Activated naive CD4-positive, alpha-beta T cell treated with anti-CD3 and anti-CD28 coated beads, Interleukin-2, amount 50 U/mL, for 72 hours (primary cell): ENCODE data around the gene KLK11. TPM values are rescaled to one million over a fixed set of nuclear protein-coding genes. Genes with fewer than 3 reads are reported as not detected.

Experiments used
- ATAC-seq, 2 donors: fragments of 150-1000 bp; cut with Tn5 transposase; 2 replicates each; pipeline ENCODE4 v1.10.0; 2021; ENCODE audit warnings: mild to moderate bottlenecking in 2 of 2, moderate library complexity in 2 of 2
- DNase-seq, 2 donors: peaks; one replicate each; pipeline ENCODE4 v3.0.0; 2021 to 2022; ENCODE audit warnings: low spot score in 2 of 2
- H3K27ac Mint-ChIP-seq, 2 donors: one replicate each; pipeline ENCODE4 v1.8.0; 2022; ENCODE audit warnings: mild to moderate bottlenecking in 2 of 2, mixed read lengths in 2 of 2
- H3K36me3 Mint-ChIP-seq, 2 donors: one replicate each; pipeline ENCODE4 v1.8.0; 2022; ENCODE audit warnings: mixed read lengths in 2 of 2
- H3K9me3 Mint-ChIP-seq, 2 donors: one replicate each; pipeline ENCODE4 v1.8.0; 2022; ENCODE audit warnings: mixed read lengths in 2 of 2
- total RNA-seq, 2 donors: library from RNA; stranded (reverse); gene quantifications; one replicate each; pipeline ENCODE4 v1.2.3, GENCODE V29; 2022

Gene KLK11
- not detected for total RNA-seq

GRCh38 chr19:51026554-51026831 is at the start of gene KLK11:
Gene KLK11, minus strand, starts transcription at chr19:51026616. Its CDS starts 985 bp downstream, at chr19:51025631.
- no peaks in the 10 kb centered on the region for H3K9me3 Mint-ChIP-seq
- H3K36me3 Mint-ChIP-seq: no peaks in the 10 kb centered on the region
- no peak within 1 kb of the TSS for H3K27ac Mint-ChIP-seq
- ATAC-seq: peak in 1 of 2 donors; percentile 16
- no peak for DNase-seq

- DNase-seq: no peak
- no peak for ATAC-seq
- Mint-ChIP-seq H3K9me3 (peaks cover 0 to 6% of the 10 kb centered on the region in 2 donors), H3K27ac (peak overlapping the region in 1 of 2 donors; percentile 27), H3K36me3 (peaks cover 0 to 7% of the 10 kb centered on the region in 2 donors)
Observed at GRCh38 chr19:51075998-51076397, 49.6 kb upstream of the KLK11 start.

DNA sequence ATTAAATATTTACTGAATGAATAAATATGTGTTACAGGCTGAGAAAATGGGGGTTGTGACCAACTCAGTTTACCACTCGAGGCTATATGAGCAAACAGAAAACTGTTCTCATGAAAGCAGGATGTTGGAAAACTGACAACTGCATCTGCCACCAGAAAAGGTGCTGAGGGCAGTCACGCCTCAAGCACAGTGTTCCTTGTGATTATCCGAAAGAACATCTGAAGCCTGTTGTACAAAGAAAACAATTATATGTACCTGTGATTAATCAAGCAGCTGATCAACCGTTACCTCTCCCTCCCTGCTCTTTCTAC is 44.6 kb upstream of the KLK11 start:
- Mint-ChIP-seq H3K36me3 (peaks cover 0 to 7% of the 10 kb centered on the region in 2 donors), H3K27ac (no peak overlapping the region), H3K9me3 (peaks cover 0 to 11% of the 10 kb centered on the region in 2 donors)
- no peak for DNase-seq
- ATAC-seq: no peak

DNA sequence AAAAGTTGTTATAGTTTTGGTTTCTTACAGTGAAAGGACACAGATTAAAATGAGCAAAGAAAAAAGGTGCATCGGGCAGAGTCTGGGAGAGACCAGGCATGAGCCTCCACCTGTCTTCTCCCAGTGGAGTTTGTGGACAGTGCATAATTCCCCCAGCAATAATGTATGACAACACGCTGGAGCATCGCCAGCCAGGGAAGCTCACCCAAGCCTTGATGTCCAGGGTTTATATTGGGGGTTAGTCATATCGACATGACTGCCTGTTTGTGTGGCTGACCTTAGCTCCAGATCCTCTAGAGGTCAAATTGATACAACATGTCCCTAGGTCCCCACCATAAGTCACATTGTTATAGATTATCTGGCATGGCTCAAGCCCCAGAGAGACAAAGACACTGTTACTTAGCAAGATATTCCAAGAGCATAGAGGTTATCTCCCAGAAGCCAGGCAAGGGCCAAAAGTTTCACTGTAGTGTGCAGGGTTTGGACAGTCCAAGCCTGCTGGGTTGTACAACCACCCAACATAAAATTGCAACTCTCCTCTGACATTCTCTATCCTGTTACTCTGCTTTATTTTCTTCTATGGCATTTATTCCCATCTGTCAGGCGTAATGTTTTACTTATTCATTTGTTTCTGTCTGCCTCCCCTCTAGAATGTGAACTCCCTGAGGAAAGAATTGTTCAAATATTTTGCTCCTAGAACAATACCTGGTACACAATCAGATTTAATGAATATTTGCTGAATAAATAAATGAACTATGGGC is 44.1 kb upstream of the KLK11 start:
- Mint-ChIP-seq H3K9me3 (peaks cover 0 to 11% of the 10 kb centered on the region in 2 donors), H3K36me3 (peaks cover 0 to 7% of the 10 kb centered on the region in 2 donors), H3K27ac (no peak overlapping the region)
- ATAC-seq: no peak
- DNase-seq: no peak

GRCh38 chr19:51066393-51067186 is 40.2 kb upstream of the KLK11 start:
- DNase-seq (no peak), ATAC-seq (no peak)
- Mint-ChIP-seq H3K27ac (no peak overlapping the region), H3K9me3 (peaks cover 0 to 5% of the 10 kb centered on the region in 2 donors), H3K36me3 (no peaks in the 10 kb centered on the region)

DNA sequence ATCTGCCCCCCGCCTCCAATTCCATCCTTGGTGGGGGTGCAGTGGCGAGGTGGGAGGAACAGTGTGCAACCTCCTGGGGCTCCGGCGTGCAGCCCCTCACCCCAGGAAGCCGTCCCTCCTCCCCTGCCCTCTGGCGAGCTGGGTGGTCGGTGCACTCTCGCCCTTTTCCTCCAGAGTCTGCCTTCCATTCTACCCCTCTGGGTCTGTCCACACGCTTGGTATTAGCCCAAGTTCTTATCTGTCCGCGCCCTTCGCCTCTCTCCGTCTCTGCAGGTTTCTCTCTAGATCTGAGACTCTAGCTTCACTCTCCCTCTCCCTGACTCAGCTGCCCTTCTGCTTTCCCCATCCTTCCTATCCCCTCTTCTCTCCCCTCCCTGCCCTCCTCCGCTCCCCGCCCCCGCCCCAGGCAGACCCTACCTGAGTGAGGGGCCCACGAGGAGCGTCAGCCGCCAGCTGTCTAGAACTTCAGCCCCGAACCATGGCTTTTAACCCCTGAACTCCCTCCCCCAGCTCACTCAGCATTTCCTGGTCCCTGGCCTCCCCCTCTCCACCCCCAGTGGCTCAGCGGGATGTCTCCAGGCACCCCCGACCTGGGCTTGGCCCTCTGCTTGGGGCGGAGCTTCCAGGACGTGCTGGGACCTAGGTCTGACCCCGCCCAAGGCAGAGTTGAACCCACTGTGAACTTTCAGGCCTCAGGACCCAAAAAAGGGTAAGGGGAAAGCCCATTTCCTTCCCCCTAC is 39.0 kb upstream of the KLK11 start:
- no peaks in the 10 kb centered on the region for H3K36me3 Mint-ChIP-seq
- DNase-seq (no peak), ATAC-seq (no peak)
- H3K9me3 Mint-ChIP-seq: peaks cover 0 to 9% of the 10 kb centered on the region in 2 donors
- no peak overlapping the region for H3K27ac Mint-ChIP-seq

- DNase-seq (no peak), ATAC-seq (peak; percentile 18 to 54)
- H3K9me3 Mint-ChIP-seq: peaks cover 0 to 9% of the 10 kb centered on the region in 2 donors
- H3K36me3 Mint-ChIP-seq: no peaks in the 10 kb centered on the region
- no peak within 1 kb of the TSS for H3K27ac Mint-ChIP-seq
Observed at GRCh38 chr19:51064534-51065220, 38.3 kb upstream of the KLK11 start, which contains the start of gene KLK13. Gene KLK13, minus strand, starts transcription at chr19:51065092. Its CDS starts 25 bp downstream, at chr19:51065067.

DNA sequence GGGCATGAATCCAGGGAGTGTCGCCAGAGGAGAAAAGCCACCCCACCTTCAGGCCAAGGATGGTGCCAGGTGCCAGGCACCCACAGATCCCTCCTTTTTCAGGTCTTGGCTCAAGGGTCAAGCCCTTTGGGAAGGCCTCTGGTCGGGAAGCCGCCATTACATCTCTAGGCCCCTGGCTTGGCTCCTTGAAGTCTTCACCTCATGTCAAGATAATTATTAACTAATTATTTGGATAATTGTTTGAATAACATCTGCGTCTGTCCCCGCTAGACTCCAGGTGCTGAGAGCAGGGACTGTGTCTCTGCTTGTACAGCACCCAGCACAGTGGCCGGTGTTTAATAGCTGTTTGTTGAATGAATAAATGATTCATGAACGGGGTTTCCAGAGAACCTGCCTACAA is 37.2 kb upstream of the KLK11 start:
- no peak overlapping the region for H3K27ac Mint-ChIP-seq
- DNase-seq: no peak
- no peaks in the 10 kb centered on the region for H3K36me3 Mint-ChIP-seq
- no peak for ATAC-seq
- peaks cover 0 to 9% of the 10 kb centered on the region in 2 donors for H3K9me3 Mint-ChIP-seq

DNA sequence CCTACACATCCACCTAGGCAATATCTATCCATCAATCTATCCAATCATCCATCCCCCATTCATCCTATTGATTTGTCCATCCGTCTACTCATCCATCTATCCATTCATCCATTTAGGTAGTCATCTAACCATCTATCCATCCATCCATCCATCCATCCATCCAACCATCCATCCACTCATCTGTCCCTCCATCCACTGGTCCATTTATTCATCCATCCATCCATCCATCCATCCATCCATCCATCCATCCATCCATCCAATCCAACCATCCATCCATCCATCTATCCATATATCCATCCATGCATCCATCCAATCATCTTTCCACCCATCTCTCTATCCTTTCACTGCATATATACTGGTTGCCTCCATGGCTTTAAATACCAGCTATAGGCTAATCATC is 34.6 kb upstream of the KLK11 start:
- H3K36me3 Mint-ChIP-seq: no peaks in the 10 kb centered on the region
- DNase-seq (no peak), ATAC-seq (no peak)
- no peak overlapping the region for H3K27ac Mint-ChIP-seq
- H3K9me3 Mint-ChIP-seq: peaks cover 0 to 4% of the 10 kb centered on the region in 2 donors

GRCh38 chr19:51060336-51060735 is 33.9 kb upstream of the KLK11 start:
- no peak for DNase-seq
- Mint-ChIP-seq H3K9me3 (peaks cover 0 to 4% of the 10 kb centered on the region in 2 donors), H3K27ac (no peak overlapping the region), H3K36me3 (no peaks in the 10 kb centered on the region)
- no peak for ATAC-seq

DNA sequence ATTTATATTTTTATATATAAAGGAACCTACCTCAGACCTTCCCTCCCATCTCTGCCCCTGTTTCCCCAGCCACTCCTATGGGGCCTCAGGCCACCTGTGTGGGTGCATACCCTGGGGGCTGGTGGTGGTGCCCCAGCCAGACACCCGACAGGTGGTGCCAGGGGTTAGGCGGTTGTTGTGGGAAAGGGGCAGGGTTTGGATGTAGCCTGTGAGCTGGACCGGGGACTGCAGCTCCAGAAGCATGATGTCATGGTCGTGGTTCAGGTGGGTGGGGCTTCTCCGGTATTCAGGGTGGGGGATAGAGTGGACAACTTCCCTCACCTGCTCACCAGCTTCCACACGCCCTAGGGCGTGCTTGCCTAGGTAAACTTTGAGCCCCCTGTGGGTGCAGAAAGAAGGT is 33.3 kb upstream of the KLK11 start:
- no peaks in the 10 kb centered on the region for H3K36me3 Mint-ChIP-seq
- DNase-seq: no peak
- no peak overlapping the region for H3K27ac Mint-ChIP-seq
- peaks cover 0 to 4% of the 10 kb centered on the region in 2 donors for H3K9me3 Mint-ChIP-seq
- ATAC-seq: no peak

DNA sequence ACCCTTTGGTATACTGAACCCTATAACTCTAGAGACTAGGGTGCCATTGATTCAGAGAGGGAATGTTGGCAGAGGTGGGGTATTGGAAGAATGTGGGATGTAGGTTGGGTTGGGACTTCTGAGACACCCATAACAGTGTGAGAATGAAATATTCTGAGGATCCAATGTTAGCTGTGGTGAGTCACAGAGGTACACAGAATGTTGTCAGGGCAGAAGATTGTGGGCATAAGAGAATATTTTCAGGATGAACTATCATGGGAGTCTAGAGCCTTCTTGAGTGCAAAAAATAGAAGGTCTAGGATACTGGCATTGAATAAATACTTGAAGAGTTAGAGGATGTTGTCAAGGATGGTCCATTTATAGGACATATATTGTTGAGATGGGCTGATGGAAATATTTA is 29.4 kb upstream of the KLK11 start:
- DNase-seq (no peak), ATAC-seq (no peak)
- no peak overlapping the region for H3K27ac Mint-ChIP-seq
- no peaks in the 10 kb centered on the region for H3K9me3 Mint-ChIP-seq
- no peaks in the 10 kb centered on the region for H3K36me3 Mint-ChIP-seq

- Mint-ChIP-seq H3K36me3 (no peaks in the 10 kb centered on the region), H3K9me3 (no peaks in the 10 kb centered on the region), H3K27ac (no peak overlapping the region)
- DNase-seq (no peak), ATAC-seq (no peak)
Observed at GRCh38 chr19:51047031-51047335, 20.6 kb upstream of the KLK11 start.

DNA sequence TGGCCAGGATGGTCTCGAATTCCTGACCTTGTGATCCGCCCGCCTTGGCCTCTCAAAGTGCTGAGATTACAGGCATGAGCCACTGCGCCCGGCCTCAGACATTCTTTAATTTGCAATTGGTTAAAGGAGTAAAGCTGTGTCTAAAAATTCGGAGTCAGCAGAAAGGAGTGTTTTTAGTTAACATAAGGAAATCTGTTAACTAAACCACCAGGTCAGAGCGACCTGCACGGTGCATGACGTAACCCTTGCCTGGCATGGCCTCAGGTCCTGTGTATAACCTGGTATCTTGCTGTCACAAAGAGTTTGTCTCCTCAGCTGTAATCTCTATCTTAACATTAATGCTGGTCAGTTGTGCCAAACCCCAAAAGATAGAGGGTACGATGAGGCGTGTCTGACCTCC is 17.9 kb upstream of the KLK11 start:
- no peaks in the 10 kb centered on the region for H3K36me3 Mint-ChIP-seq
- no peak overlapping the region for H3K27ac Mint-ChIP-seq
- H3K9me3 Mint-ChIP-seq: no peaks in the 10 kb centered on the region
- ATAC-seq (no peak), DNase-seq (no peak)

GRCh38 chr19:51043497-51043896 is 17.1 kb upstream of the KLK11 start:
- no peaks in the 10 kb centered on the region for H3K36me3 Mint-ChIP-seq
- DNase-seq: no peak
- no peak for ATAC-seq
- no peak overlapping the region for H3K27ac Mint-ChIP-seq
- H3K9me3 Mint-ChIP-seq: no peaks in the 10 kb centered on the region

GRCh38 chr19:51040151-51040550 is 13.7 kb upstream of the KLK11 start:
- DNase-seq (no peak), ATAC-seq (no peak)
- Mint-ChIP-seq H3K9me3 (no peaks in the 10 kb centered on the region), H3K27ac (no peak overlapping the region), H3K36me3 (no peaks in the 10 kb centered on the region)

DNA sequence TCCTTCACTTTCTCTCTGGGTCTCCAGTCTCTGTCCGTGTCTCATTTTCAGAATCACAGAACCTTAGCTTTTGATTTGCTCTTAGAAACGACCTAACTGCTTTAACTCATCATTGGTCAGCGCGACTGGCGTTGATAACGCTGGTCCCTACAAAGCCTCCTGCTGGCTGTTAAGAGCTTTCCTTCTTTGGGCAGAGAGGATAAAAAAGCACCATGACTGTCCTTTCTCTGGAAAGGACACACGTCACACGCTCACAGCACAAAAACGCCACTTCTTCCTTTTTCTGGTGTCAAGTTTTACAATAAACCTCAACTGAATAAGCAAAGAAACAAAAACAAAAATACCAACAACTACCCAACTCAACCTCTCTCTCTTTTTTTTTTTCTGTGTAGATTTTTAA is 10.1 kb upstream of the KLK11 start:
- ATAC-seq (no peak), DNase-seq (no peak)
- no peak overlapping the region for H3K27ac Mint-ChIP-seq
- no peaks in the 10 kb centered on the region for H3K9me3 Mint-ChIP-seq
- no peaks in the 10 kb centered on the region for H3K36me3 Mint-ChIP-seq
